Effector CD8-positive, alpha-beta T cell (primary cell): ENCODE results near the gene ACOT9.
"Not testable (repeated sequence)": the region's sequence is repeated elsewhere in the genome, so short reads cannot be mapped to it uniquely, and the experiment has no call there.

ENCODE experiments used
- DNase-seq: peaks from one replicate; lab custom pipeline; 2025; lab: John Stamatoyannopoulos, UW

ACOT9 gene

GRCh38 chrX:23765868-23766267 lies 22.8 kb upstream of the ACOT9 start:
- no peak for DNase-seq

- no peak for DNase-seq
Measured at GRCh38 chrX:23765449-23765848, 22.4 kb upstream of the ACOT9 start.

- no peak for DNase-seq
Measured at GRCh38 chrX:23764188-23764984, 21.3 kb upstream of the ACOT9 start.

- DNase-seq: no peak
Measured at GRCh38 chrX:23759821-23760220, 16.7 kb upstream of the ACOT9 start.

GRCh38 chrX:23756165-23756564 lies 13.1 kb upstream of the ACOT9 start:
- DNase-seq: peak; percentile 42

- DNase-seq: no peak
Measured at GRCh38 chrX:23754664-23755063, 11.6 kb upstream of the ACOT9 start.

- no peak for DNase-seq
Measured at GRCh38 chrX:23752740-23753415, 9.8 kb upstream of the ACOT9 start.

GRCh38 chrX:23749576-23749975 lies 6.5 kb upstream of the ACOT9 start:
- DNase-seq: no peak

GRCh38 chrX:23749129-23749528 lies 6.1 kb upstream of the ACOT9 start:
- DNase-seq: no peak

GRCh38 chrX:23745786-23746185 lies 2.7 kb upstream of the ACOT9 start:
- no peak for DNase-seq

GRCh38 chrX:23743623-23743971 lies 521 bp upstream of the ACOT9 start:
- not testable (repeated sequence) for DNase-seq

- DNase-seq: no peak
Measured at GRCh38 chrX:23742174-23742696, 841 bp downstream of the ACOT9 start.

GRCh38 chrX:23737413-23737812 lies 5.7 kb downstream of the ACOT9 start:
- no peak for DNase-seq

GRCh38 chrX:23736030-23736429 lies 7.0 kb downstream of the ACOT9 start:
- no peak for DNase-seq

- DNase-seq: no peak
Measured at GRCh38 chrX:23732704-23733103, 10.4 kb downstream of the ACOT9 start.

GRCh38 chrX:23731951-23732350 lies 11.1 kb downstream of the ACOT9 start:
- no peak for DNase-seq

- DNase-seq: no peak
Measured at GRCh38 chrX:23729214-23729613, 13.9 kb downstream of the ACOT9 start.

- DNase-seq: no peak
Measured at GRCh38 chrX:23727206-23727605, 15.9 kb downstream of the ACOT9 start.

GRCh38 chrX:23726191-23726590 lies 16.9 kb downstream of the ACOT9 start:
- DNase-seq: no peak

- DNase-seq: no peak
Measured at GRCh38 chrX:23720117-23720677, 22.9 kb downstream of the ACOT9 start.

- DNase-seq: no peak
Measured at GRCh38 chrX:23705235-23705634, 37.8 kb downstream of the ACOT9 start.

- no peak for DNase-seq
Measured at GRCh38 chrX:23704673-23705206, 38.3 kb downstream of the ACOT9 start.
